SW480 (cell line): ENCODE data around the gene CCDC12.

Experiments
- DNase-seq: peaks from one replicate; pipeline ENCODE4 v3.0.0-alpha.2; 2016; ENCODE audit warnings: low spot score

Gene CCDC12

GRCh38 chr3:46935989-46936558 is 40.5 kb downstream of the CCDC12 start:
- no peak for DNase-seq

DNA sequence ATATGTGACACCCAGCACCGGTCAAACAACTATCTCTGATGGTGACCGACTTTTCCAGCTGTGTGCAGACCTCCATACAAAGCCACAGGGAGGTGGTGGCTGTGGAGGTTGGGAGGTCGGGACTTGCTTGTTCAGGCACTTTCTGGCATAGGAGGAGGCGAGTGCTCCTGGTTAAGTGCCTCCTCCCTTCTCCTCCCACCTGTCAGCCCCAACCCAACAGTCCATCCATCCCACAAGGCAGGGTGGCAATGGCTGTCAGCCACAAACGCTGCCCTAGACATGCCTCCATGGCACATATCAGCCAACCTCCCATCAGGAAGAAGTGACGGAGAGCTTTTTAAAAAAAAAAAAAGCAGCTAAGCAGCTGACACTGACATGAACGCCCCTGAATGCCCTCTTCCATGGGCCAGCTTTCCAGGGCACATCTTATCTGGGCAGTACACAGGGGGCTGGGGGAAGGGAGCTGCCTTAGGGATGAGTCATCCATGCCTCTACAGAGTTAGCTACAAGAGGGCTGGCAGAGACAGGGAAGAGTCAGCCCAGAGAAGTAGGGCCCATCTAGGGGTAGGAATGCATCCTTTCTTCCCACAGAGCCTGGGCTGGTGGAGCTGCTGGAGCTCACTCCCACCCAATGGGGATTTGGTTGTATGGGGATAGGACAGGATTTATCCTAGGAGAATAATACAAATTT is 41.2 kb downstream of the CCDC12 start:
- DNase-seq = peak; percentile 96

DNA sequence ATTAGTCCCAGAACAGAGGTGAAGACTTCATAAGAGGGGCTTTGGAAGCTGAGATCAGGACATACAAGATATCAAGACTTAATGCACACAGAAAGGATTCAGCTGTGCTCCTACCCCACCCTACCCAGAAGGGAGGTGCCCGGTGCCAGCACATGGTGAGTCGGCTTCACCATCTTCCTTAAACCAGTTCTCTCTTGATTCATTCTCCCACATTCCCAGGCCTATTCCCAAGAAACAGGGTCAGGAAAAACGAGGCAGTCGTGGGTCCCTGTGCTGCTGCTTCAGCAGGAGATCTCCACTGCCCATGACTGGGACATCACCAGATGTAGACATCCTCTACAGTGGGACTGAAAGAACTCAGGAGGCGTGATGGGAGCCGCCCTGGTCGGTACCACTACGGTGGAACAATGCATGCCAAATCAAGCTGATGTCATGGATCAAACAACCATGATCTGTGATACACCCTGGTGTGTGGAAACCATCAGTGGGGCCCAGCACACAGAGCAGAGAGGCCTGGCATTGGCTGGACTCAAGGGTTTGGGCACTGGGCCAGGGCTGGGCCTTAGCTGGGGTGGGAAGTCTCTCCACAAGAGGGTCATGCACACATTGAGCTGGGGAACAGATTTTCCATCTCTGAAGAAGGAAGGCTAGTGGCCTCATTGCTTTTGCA is 41.9 kb downstream of the CCDC12 start:
- DNase-seq = no peak

DNA sequence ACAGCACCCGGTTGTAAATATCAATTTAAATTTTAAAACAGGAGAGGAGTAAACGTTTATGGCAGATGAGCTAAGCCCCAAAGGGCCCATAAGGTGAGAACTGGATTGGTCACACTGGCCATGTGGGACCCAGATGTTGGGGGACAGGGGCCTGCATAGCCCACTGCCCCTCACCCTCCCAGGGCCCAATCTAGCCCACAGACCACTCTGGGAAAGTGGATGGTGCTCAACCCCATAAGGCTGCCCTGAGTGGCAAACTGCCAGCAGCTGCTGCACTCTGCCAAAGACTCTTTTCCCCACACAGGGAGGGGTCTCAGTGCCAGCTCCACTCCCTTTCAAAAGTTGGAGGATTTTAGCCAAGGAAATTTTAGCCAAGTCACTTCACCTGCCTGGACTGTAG is 42.5 kb downstream of the CCDC12 start:
- no peak for DNase-seq

DNA sequence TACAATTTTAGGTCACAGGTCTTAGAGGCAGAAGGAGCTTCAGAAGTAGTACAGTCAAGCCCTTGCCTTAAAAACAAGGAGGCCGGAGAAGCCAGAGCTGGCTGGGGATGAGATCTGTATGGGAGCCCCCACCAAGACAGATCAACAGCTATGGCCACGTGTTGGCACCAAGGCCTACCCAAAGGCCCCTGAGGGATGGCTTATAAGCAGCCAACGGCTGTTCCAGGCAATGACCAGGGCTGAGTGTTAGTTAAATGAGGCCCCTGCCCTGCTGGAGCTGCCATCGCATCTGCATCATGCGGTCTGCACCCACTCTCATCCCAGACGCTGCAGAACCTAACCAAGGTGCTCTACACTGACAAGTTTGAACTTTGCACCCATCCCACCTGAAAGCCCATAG is 43.3 kb downstream of the CCDC12 start:
- no peak for DNase-seq

- DNase-seq = no peak
Measured at GRCh38 chr3:46932455-46933225, 43.9 kb downstream of the CCDC12 start.

GRCh38 chr3:46931631-46932331 is 44.8 kb downstream of the CCDC12 start:
- DNase-seq = peak; percentile 91

DNA sequence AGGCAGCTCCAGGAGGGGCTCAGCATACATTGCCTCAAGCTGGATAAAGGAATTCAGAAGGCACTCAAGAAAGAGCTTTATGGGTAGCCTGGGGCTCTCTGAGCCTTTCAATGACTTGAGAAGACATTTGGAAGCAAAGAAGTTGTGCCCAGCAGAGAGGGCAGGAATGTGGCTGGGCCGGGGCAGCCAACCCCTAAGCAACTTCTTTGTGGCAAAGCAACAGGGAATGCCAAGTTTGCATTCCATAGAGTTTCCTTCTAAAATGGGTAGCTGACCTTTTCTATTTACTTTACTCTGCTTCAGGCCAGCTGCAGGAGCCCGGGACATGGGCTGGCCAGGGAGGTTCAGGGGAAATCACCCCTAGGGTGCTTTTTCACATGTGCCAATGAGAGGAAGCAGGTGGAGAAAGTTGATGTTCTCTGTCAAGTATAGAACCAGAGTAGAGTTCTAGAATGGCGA is 45.6 kb downstream of the CCDC12 start:
- no peak for DNase-seq

DNA sequence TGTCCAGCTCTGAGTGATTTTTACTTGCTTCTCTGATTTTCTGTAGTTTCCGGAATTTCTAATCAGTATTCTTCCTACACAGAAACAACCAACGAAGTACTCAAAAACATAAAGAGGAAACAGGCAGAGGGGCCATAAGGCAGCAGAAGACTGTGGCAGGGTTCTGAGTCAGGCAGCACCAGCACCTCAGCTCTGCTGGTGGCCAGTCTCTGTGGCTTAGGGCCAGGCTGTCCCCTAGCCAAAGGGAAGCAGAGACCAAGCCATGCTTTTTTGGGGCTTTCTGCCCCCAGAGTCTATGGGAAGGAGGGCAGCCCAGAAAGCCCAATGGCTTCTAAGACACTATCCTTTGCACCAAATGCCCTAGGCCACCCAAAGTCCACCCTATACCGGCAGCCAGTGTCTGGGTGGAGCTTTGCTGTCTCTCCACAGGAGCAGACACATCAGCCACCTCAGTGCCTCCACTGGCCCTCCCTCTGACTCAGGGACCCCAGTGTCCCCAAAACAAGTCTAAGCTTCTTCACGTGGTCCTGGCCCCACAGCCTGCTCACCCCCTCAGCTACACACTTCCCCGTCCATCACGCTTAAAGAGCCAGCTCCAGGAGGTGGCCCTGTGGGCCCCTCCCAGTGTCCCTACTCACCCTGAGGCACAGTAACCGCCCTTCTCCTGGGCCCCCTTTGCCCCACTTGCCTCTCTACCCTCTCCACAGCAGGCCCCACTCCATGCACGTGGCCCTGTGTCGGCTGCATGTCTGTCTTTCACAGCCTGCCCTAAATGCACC is 46.2 kb downstream of the CCDC12 start:
- no peak for DNase-seq

GRCh38 chr3:46929324-46929723 is 47.2 kb downstream of the CCDC12 start:
- DNase-seq = no peak

GRCh38 chr3:46928282-46928681 is 48.3 kb downstream of the CCDC12 start:
- DNase-seq = no peak

DNA sequence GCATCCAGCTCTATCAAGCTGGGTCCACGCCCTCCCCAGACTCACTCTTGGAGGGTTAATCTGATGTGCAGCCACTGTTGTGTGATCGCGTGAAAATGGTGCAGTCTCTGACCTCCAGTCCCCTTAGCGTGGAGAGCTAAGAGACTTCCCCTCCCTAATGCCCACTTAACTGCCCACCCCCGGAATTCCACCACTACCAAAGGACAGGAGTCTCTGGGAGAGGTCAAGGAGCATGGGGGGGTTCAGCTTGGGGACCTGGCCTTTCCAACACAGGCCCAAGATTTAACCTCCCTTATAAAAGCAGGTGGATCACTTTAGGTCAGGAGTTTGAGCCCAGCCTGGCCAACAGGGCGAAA is 48.8 kb downstream of the CCDC12 start:
- no peak for DNase-seq

GRCh38 chr3:46926871-46927717 is 49.5 kb downstream of the CCDC12 start:
- DNase-seq = no peak

- no peak for DNase-seq
Measured at GRCh38 chr3:46926447-46926846, 50.1 kb downstream of the CCDC12 start.

- no peak for DNase-seq
Measured at GRCh38 chr3:46926039-46926438, 50.5 kb downstream of the CCDC12 start.

GRCh38 chr3:46925585-46925934 is 51.0 kb downstream of the CCDC12 start:
- DNase-seq = no peak

- no peak for DNase-seq
Measured at GRCh38 chr3:46924921-46925584, 51.5 kb downstream of the CCDC12 start.

- no peak for DNase-seq
Measured at GRCh38 chr3:46923559-46924350, 52.8 kb downstream of the CCDC12 start.
